HS-27A (cell line): ENCODE data around the gene SLCO3A1.

Source experiments
- DNase-seq: peaks from one replicate; pipeline ENCODE4 v3.0.0-alpha.2; 2012; ENCODE audit warnings: low read depth, missing footprints

Gene SLCO3A1

DNA sequence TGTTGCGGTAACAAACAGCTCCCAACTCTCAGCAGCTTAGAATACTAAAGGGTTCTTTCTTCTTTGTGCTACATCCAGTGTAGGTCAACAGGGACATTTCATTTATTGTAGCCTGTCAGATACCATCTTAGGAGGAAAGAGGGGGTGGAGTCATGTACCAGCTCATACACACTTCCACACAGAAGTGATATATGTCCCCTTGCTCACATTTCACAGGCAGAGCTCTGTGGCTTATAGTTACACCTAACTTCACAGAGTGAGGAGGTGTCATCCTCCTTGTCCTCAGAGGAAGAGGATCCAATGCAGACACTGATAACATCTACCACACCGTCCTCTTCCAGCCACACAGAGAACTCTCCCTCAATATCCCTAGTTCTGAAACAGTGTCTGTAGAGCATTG lies 247.2 kb downstream of the SLCO3A1 start:
- DNase-seq = no peak

DNA sequence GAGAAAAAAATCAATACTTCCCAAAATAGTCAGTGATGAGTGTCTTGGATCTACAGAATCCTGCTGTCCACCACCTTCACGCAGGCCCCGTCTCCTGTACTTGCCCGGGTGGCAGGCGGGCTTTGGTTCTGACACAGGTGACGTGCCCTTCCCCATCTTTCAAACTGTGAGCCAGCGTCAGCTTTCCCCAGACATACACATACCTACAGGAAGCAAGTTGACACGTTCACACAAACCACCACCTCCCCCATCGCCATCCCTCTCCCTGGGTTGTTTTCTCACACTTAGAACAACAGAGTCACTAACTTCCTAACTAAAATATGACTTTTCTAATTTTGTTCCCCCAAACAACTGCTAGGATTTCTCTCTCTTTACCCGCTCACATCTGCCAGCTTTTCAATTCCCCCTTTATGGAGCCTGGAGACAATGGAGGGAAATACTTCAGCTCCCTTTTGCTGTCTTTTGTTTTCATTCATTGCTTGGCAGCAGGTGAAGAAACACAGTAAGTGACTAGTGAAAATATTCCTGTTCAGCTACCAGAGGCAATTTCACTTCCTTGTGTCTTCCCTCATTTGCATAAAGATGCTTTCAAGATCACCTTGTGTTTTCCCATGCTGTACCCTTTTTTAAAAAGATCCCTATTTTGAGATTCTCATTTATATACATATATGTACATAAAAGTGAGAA lies 248.3 kb downstream of the SLCO3A1 start:
- DNase-seq = no peak

DNA sequence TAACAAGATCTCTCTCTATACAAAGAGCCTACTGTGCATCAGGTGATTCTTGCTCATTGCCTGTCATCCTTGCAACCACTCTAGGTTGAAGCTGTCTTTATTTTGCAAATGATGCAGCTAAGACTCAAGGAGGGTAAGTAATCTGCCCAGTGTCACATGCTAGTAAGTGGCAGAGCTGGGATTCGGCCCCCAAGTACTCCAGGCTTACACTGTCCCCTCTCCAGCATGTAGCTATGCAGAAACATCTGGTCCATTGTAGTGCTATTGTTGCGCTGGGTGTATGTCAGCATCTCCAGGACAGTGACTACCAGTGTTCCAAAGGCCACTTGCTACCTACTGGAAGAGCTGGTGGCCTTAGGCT lies 248.9 kb downstream of the SLCO3A1 start:
- no peak for DNase-seq

DNA sequence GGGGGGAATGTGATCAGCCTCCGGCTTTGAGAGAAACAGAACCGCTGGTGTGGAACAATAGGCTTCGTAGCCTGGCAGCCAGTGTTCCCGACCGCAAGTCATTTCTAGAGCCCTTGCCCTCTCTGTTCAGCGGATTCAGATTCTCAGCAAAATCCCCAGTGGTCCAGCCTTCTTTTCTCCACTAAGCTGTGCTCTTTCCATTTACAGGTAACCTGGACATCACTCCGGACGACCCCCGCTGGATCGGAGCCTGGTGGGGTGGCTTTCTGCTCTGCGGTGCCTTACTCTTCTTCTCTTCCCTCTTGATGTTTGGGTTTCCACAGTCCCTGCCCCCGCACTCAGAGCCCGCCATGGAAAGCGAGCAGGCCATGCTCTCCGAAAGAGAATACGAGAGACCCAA lies 250.6 kb downstream of the SLCO3A1 start:
- no peak for DNase-seq

DNA sequence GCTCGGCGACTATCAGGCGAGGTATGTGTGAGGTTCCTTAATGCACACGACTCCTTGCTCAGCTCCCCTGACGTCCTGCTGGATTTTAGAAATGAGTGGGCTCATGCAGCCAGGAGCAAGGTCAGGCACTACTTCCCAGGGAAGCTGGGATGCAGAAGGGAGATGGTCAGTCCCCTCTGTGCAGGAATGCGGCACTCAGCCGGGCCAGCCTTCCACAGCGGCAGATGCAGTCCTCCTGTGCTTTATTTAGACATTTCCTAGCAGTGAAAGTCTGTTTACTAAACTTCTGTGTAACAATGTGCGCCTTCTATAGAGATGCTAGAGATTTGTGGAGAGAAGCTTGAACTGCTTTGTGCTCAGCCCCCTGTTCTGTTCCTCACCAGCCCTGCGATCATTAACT lies 252.1 kb downstream of the SLCO3A1 start:
- no peak for DNase-seq

DNA sequence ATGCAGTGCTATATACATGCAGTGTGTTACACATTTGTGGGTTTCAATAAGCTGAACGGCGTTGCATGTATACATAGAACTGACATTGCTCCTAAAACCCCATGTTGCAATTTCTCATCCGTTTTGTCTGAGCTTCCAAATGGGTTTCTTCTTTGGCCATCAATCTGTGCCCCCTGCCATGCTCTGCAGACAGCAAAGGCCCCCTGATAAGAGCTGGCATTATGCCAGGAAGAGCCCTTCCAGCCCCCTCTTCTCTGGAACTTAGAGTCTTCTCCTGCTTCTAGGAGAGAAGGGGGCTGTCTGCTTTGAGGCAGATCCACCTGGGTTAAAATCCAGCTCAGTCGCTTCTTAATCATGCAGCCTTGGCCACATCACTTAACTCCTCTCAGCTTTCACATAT lies 254.0 kb downstream of the SLCO3A1 start:
- DNase-seq = no peak

DNA sequence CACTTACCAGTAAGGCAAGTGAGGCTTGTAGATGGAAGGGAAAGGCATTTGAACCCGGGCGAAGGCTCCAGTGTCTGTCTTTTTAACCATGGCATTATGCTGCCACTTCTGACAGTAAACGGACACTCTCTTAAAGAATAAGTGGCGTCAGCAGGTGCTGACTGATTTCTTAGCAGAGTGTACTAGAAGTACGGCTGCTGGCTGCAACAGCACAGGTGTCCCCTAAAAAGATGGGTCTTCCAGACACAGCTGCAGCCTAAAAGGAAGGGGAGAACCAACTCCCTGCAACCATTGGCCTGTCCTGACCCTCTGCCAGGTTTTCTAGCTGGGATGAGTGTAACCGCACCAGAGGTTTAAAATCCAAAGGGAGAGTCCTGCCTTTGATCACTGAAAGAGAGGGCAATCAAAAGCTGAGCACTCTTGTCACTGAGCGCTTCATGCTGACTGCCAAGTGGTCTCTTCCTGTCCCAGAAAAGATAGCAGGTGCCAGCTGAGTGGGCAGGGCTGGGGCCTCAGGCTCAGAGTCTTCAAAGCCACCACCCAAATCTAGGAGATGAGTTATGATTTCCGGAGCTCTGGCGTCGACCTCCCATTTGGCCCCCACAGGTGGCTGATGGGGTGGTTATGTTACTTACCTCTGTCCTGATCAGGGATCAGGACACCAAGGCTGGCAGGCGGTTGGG lies 255.8 kb downstream of the SLCO3A1 start:
- no peak for DNase-seq

DNA sequence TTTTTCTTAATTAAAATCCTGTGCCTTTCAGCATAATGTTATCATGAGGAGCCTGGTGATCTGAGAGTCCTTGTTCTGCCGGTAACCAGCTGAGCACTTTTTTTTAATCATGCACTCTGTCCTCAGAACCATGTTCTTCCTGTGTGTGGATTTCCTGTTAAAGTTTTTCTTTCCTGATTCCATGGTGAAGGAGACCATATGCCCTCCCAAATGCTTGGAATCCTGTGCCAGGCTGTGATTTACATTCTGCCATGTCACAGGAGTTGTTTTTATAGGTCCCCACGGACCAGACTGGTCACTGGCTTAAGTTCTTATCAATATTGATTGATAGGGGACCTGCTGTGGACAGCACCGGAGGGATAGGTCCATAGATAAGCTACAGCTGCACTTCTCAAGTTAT lies 257.8 kb downstream of the SLCO3A1 start:
- no peak for DNase-seq

DNA sequence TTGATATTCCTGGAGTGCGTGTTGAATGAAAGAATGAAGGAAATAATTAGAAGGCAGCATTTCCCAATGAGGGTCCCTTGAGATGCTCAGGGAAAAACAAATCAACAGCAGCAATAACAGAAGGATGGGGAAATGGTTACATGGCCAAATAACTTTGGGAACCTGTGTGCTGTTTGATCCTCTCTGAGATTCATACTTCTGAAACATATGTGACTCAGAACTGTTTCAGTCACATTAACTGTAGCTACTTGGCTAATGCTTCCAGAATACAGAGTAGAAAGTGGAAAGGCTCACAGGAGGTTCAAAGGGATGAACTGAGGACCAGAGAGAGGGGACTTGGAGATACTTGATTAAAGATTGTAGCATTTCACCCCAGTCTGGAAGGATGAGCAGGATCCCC lies 258.2 kb downstream of the SLCO3A1 start:
- DNase-seq = no peak

DNA sequence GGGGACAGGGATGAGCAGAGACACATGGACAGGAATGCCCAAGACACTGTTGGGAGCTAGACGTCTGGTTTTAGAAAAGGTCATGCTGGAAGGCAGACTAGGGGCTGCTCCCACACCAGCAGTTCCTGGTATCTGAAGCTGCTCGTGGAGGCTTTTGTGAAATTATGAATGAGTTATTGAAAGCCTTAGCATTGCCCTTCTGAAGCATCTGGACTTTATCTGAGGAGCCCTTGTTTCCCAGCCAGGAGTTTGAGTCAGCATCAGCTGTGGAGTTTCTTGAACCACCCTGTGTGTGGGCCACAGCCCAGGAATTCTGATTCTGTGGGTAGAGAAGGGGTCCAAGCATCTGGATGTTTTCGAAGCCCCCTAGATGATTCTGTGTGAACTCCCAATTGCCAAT lies 258.7 kb downstream of the SLCO3A1 start:
- no peak for DNase-seq

DNA sequence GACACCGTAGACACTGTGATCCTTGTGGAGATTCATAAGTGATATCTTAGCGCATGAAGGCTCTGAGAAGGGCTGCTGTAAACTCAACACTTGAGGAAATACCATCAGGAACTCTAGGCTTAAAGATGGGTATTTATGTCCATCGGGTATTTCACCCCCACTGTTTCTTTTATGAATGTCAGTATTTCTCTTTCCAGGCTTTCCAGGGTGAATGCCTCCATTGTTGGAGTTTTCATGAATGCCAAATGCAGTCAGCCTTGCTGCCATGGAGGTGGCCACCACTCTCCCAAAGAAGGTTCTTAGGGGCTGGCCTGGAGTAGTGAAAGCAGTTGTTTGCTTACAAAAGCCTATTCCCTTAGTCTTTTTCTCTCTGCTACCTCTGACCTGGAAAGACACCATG lies 259.2 kb downstream of the SLCO3A1 start:
- no peak for DNase-seq

DNA sequence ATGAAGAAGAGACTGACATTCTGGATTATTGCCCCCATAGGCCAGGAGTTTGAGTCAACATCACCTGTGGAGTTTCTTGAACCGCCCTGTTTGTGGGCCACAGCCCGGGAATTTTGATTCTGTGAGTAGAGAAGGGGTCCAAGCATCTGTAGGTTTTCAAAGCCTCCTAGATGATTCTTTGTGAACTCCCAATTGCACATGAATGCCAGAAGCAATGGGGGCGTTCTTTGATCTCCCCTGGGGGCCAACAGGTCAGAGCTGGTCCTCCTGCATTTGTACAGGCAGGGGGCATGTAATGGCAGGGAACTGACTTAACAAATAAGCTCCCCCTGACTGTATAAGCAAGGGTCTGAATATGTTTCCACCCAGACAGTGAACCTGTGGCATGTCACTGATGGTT lies 260.3 kb downstream of the SLCO3A1 start:
- DNase-seq = no peak

DNA sequence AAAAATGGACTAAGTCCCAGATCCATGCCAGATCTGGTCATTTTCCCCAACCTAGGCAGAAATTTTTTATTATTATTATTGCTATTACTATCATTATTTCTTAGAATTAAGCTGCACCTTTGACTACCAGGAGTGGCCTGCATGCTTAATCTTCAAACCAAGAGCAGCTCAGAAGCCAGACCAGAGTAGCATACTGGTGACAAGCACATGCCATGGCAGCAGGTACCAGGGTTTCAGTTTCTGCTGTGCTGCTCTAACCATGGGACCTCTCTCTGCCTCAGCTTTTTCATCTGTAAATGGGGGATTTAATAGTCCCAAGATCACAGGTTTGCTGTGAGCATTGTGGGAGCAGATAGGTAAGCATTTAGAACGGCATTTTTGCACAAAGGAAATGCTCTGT lies 262.3 kb downstream of the SLCO3A1 start:
- no peak for DNase-seq

DNA sequence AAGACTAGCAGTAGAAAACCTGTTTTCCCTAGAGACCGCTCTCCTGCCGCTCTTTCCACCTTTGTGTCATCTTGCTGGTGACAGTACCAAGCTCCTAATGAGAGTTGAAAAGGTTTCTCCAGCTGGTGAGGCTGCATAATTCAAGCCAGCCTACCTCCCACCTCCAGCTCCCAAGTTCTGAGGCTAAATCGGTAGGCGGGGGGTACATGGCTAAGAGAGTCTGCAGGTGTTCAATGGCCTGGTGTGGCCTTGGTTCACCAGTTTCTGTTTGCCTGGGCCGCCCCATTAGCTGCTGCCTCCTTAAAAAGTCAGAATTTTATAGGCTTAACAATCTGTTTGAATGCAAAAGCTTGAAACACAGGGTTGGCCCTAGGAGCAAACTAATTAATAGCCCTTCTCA lies 262.8 kb downstream of the SLCO3A1 start:
- no peak for DNase-seq

DNA sequence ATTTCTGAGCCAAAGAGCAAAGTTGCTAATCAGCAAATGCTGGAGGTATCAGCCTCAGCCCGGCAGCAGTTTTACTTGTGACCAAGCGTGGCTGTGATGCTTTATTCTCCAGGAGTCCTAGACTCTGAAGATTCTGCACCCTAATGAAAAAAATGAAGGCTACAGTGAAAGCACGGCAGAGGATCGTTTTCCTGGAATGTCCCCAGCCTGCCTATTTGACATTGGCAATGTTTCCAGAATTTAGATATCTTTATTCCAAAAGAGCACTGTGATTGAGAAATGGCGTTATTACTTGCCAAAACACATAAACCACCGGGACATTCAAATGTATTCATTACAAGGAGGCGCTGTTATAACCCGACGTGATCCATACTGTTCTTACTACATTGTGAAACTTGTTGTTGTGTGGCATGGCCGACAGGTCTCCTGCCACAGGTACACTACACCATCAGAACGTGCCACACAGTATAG lies 263.8 kb downstream of the SLCO3A1 start:
- DNase-seq = no peak

DNA sequence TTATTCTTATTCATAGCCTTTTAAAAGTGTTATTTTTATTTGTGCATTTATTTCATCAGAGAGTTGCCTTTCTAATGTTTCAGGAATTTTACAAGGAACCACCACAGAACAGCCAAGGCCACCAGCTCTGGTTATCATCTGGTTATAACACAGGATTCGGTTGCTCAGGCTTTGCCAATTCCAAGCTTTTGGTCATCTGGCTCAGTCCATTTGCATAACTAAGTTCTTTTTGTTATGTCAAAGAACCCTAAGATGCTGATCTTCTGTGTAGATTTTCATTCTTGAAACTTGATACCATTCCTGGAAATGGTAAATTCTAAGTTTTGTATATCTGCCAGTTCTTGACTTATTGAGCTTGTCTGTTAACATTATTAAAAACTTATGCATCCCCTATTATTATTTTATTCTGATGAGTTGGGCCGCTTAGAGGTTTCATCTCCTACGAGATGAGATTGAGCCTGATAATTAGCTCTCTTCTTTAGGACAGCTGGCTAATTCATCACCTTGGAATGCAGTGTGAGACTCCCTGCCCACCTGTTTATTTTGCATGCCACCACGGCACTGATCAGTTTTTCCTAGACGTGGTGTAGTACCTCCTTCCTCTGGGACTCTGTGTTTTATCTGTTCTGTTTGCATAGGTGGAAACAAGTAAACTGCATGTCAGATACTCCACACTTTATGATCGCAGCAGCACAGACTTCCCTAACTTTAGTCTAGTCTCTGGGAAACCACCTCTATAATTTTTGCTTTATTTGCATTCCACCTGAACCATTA lies 264.8 kb downstream of the SLCO3A1 start:
- DNase-seq = no peak

DNA sequence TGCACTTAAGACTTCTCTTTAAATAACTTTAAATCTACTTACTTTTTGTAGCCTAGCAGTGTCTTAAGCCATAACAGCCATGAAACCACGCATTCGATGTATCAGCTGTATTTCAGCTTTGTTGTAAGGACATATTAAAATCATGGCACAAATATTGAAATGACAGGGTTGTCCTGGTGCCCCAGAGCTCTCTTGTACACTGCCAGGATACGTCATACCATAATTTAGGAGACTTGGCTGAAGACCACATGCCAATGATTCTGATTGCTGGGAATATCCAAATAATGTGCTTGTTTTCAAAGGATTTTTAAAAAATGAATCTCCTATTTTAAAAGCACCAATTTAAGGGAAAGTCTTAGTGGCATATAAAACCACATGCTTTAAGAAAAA lies 265.4 kb downstream of the SLCO3A1 start:
- DNase-seq = no peak

DNA sequence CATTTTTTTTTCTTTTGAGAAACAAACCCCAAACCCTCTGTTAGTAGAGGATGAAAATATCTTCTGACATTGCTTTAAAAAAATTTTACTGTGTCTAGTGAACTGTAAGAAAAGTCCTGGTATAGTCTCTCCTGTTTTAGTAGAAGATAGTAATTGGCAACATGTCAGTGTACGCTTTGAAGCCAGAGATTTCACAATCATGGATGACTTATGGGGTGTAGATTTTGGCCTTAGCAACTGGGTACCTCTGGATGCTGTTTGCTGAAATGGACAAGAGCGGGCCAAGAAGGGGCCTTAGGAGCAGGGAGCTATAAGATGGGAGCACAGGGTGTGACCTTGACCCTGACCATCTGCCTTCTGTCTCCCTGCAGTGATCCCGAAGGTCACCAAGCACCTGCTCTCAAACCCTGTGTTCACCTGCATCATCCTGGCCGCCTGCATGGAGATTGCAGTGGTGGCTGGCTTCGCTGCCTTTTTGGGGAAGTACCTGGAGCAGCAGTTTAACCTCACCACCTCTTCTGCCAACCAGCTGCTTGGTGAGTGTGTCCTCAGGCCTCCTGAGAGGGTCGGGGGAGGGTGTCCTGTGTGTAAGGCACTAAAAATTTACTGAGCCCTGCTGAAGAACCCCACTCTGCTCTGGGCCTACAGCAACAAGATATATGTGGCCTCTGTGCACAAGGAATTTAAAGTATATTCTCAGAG lies 266.7 kb downstream of the SLCO3A1 start:
- no peak for DNase-seq

DNA sequence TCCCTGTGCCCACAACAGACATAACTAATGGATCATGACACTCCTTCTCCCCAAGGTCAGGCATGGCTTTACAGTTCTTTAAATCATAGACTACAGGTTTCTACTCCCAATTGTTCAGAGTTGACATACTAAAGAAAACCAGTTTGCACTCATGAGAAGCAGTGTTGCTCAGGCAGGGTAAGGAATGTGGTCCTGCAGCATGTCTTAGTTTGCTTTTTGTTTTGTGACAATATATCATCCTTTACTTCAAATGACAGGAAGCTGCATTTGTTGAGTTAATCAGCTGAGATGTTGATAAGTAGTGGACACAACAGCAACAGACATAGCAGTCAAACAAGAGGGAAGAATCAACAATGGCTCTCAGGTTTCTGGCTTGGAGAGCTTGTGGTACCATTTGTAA lies 267.5 kb downstream of the SLCO3A1 start:
- no peak for DNase-seq

DNA sequence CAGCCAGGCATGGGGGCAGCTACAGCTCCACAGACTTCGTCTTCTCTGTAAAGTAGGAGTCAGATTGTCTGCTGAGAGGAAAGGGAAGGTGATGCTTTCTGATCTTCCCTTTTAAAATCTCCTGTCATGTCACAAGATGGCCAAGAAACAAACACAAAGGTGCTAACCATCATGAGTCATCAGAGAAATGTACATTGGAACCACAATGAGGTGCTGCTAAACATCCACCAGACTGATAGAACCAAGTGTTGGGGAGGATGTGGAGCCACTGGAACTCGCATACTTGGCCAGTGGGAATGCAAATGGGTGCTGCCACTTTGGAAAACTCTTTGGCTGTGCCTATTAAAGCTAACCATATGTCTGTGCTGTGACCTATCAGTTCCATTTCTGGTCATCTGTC lies 268.8 kb downstream of the SLCO3A1 start:
- DNase-seq = no peak

DNA sequence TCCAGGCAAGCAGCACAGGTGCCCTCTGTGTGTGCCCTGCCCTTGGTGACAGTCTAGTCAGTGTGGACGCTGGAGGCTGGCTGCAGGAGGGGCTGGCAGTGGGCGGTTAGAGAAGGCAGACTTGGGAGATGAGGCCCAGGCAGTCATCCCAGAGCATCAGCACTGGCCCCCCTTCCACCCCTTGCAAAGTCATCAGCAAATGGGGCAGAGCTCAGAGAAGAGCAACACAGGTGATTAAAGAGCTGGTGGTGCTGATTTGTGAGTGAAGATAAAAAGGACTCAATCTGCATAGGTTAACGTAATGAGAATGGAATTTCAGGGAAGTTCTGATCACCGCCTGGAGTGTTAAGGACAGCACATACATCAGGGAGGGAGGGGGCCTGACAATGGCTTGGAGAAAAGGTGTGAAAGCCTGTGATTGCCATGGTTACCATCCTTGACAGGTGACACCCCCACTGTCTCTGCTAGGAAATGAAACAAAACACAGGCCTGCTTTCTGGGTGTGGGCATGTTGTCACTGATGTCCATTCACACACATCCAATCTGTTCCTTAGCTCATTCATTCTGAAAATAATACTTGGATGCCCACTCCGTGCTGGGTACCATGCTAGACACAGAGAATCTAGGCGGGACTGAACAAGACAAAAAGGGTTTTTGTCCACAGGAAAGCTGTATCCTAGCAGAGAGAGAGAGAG lies 270.6 kb downstream of the SLCO3A1 start:
- DNase-seq = no peak

DNA sequence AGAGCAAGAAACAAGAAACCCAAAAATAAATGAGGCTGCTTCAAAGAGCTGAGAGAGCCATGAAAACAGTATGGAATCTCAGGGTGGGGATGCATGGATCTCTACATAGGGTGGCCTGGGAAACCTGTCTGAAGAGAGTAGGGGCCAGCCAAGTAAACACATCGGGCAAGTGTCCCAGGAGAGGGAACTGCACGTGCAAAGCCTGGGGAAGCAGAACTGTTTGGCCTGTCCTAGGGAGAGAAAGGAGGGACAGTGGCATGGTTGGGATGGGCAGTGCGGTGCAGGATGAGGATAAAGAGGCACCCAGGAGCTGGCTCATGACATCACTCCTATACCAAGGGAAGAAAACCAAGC lies 271.1 kb downstream of the SLCO3A1 start:
- DNase-seq = no peak
